H4 (cell line): ENCODE results near the gene WNT9B. TPM values are rescaled to one million over a fixed set of nuclear protein-coding genes. Genes with fewer than 3 reads are reported as not detected.
A peak's percentile ranks its signal among the peaks of the same experiment; 100 is the strongest.
"Not testable (repeated sequence)": the region's sequence is repeated elsewhere in the genome, so short reads cannot be mapped to it uniquely, and the experiment has no call there.

Source experiments
- DNase-seq: peaks from one replicate; pipeline ENCODE4 v3.0.0-alpha.2; 2015; ENCODE audit warnings: low spot score
- total RNA-seq: library from RNA; depleted of rRNA; stranded (reverse); fragments of >200 nt; shearing (Covaris generic); gene quantifications from 2 replicates; pipeline ENCODE4 v1.2.3, GENCODE V29; 2014

Gene WNT9B
- total RNA-seq, 1 experiment from 2014 or later = not detected

GRCh38 chr17:46908068-46908737, 56.8 kb downstream of the WNT9B start:
- no peak for DNase-seq

GRCh38 chr17:46910179-46910927, 59.0 kb downstream of the WNT9B start:
- DNase-seq = no peak

GRCh38 chr17:46911311-46911710, 59.9 kb downstream of the WNT9B start:
- no peak for DNase-seq

GRCh38 chr17:46915596-46915995, 64.2 kb downstream of the WNT9B start:
- DNase-seq = no peak

GRCh38 chr17:46916211-46916610, 64.8 kb downstream of the WNT9B start:
- DNase-seq = no peak

- no peak for DNase-seq
Measured at GRCh38 chr17:46916623-46917022, 65.2 kb downstream of the WNT9B start.

GRCh38 chr17:46917041-46917440, 65.7 kb downstream of the WNT9B start:
- no peak for DNase-seq

- DNase-seq = no peak
Measured at GRCh38 chr17:46917516-46917915, 66.1 kb downstream of the WNT9B start.

GRCh38 chr17:46921962-46922361, 70.6 kb downstream of the WNT9B start:
- DNase-seq = not testable (repeated sequence)

GRCh38 chr17:46922487-46922803, 71.1 kb downstream of the WNT9B start:
- DNase-seq = no peak

- DNase-seq = peak; percentile 89
Measured at GRCh38 chr17:46922804-46923635, 71.6 kb downstream of the WNT9B start, which contains the start of gene GOSR2. Gene GOSR2, plus strand, starts transcription at chr17:46923160. Its CDS starts 33 bp downstream, at chr17:46923193.

- DNase-seq = no peak
Measured at GRCh38 chr17:46925185-46925868, 73.9 kb downstream of the WNT9B start.

GRCh38 chr17:46928467-46929261, 77.3 kb downstream of the WNT9B start:
- DNase-seq = no peak

- DNase-seq = no peak
Measured at GRCh38 chr17:46929413-46929812, 78.0 kb downstream of the WNT9B start.

- DNase-seq = no peak
Measured at GRCh38 chr17:46930051-46930450, 78.7 kb downstream of the WNT9B start.

GRCh38 chr17:46931596-46931995, 80.2 kb downstream of the WNT9B start:
- no peak for DNase-seq

- no peak for DNase-seq
Measured at GRCh38 chr17:46935658-46936266, 84.4 kb downstream of the WNT9B start.
